B cell (primary cell): ENCODE results near the gene SLC4A1.

ENCODE experiments used
- CTCF ChIP-seq: fragments of 200-600 bp; IDR thresholded peaks from one replicate; pipeline ENCODE4 v1.8.0; 2022; ENCODE audit warnings: antibody characterized with exemption, mild to moderate bottlenecking
- EZH2 ChIP-seq: IDR thresholded peaks from 2 replicates; pipeline ENCODE4 v1.6.1; 2012; ENCODE audit warnings: borderline replicate concordance, low read depth, mild to moderate bottlenecking, moderate library complexity, low read length; ENCODE audit not compliant: insufficient read depth, poor library complexity, severe bottlenecking

DNA sequence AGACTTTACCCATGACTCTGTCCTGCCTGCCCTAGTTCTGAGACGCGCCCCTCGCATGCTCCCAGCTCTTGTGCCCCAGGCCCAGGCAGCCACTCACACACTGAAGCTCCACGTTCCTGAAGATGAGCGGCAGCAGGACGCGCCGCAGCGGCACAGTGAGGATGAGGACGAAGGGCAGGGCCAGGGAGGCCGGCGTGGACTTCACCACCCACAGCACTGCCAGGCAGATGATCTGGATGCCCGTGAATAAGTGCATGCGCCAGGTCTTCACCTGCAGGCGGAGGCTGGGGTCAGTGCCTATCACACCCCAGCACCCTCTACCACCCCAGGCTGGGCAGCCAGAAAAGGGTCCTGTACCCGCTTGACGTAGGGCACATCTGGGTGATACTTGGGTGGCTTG, 16.9 kb downstream of the SLC4A1 start:
- no peak for TF ChIP-seq CTCF
- TF ChIP-seq EZH2: no peak
